Measurements from ENCODE around the gene PLPP7.

PLPP7 gene

DNA sequence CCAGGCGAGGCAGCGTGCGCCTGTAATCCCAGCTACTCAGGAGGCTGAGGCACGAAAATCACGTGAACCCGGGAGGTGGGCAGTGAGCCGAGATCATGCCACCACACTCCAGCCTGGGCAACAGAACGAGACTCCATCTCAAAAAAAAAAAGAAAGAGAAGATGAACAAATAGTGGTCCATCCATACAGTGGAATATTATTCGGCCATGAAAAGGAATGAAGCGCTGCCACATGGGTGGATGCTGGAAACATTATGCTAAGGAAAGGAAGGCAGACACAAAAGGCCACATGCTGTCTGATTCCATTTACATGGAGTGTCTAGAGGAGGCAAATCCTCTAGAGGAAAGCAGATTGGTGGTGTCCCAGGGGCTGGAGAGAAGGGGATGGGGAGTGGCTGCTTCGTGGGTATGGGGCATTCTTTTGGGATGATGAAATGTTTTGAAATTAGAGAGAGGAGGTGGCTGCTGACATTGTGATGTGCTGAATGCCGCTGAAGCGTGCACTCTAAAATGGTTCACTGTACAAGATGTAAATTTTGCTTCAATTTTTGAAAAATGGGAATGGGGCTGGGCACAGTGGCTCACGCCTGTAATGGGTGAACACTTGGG is 17.0 kb downstream of the PLPP7 start:
- Histone ChIP-seq H3K4me3 (IDR thresholded peaks at IDR 0.05; ENCODE audit: insufficient read depth, low read depth, low read length) (no peak overlapping the region), H3K36me3 (ENCODE audit: insufficient read depth) (no peaks in the 10 kb centered on the region), H3K27me3 (ENCODE audit: insufficient read depth, low read depth) (peaks cover 4% of the 10 kb centered on the region; the same call in 1 of the 2 replicates), H4K20me1 (ENCODE audit: insufficient read depth) (no peaks in the 10 kb centered on the region), H3K27ac (no peak overlapping the region), H3K9ac (no peak overlapping the region), H3K4me1 (ENCODE audit: low read depth, poor library complexity, severe bottlenecking) (no peaks in the 10 kb centered on the region), H2AFZ (ENCODE audit: low read depth) (no peak overlapping the region), H3K4me2 (no peak overlapping the region), H3K79me2 (ENCODE audit: insufficient read depth, low read depth) (no peaks in the 10 kb centered on the region)
- TF ChIP-seq CTCF (conservative IDR thresholded peaks at IDR 0.05; ENCODE audit: low read depth, low read length): no peak

DNA sequence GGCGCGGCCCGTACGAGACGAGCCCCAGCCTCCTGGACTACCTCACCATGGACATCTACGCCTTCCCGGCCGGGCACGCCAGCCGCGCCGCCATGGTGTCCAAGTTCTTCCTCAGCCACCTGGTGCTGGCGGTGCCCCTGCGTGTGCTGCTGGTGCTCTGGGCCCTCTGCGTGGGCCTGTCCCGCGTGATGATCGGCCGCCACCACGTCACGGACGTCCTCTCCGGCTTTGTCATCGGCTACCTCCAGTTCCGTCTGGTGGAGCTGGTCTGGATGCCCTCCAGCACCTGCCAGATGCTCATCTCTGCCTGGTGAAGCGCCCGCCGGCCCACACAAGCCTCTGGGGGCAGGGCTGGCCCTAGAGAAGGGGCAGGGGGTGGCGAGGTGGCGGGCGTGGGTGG is 18.5 kb downstream of the PLPP7 start:
- Histone ChIP-seq H3K27me3 (ENCODE audit: insufficient read depth, low read depth) (peaks cover 4% of the 10 kb centered on the region; the same call in 1 of the 2 replicates), H2AFZ (ENCODE audit: low read depth) (no peak overlapping the region), H3K4me1 (ENCODE audit: low read depth, poor library complexity, severe bottlenecking) (no peaks in the 10 kb centered on the region), H4K20me1 (ENCODE audit: insufficient read depth) (no peaks in the 10 kb centered on the region), H3K4me2 (no peak overlapping the region), H3K27ac (no peak overlapping the region), H3K4me3 (IDR thresholded peaks at IDR 0.05; ENCODE audit: insufficient read depth, low read depth, low read length) (no peak overlapping the region), H3K9ac (no peak overlapping the region), H3K36me3 (ENCODE audit: insufficient read depth) (no peaks in the 10 kb centered on the region), H3K79me2 (ENCODE audit: insufficient read depth, low read depth) (no peaks in the 10 kb centered on the region)
- no peak for TF ChIP-seq CTCF (conservative IDR thresholded peaks at IDR 0.05; ENCODE audit: low read depth, low read length)

DNA sequence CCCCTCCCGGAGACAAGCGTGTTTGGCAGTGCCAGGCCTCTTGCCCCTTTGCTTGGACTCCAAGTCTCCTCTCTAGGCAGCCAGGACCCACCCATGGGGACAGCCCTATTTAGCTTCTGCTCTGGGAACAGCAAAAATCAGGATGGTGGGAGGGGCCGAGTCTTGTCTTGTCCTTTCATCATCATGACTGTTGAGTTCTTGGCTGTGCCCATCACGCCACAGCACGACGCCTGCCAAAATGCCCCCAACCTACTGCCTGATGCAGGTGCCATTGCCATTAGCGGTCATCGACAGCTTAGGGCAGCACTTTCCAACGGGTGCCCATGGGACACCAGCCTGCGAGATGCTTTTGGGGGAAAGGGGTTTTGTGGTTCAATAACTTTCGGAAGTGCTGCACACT is 18.9 kb downstream of the PLPP7 start:
- Histone ChIP-seq H3K9ac (no peak overlapping the region), H3K4me2 (no peak overlapping the region)

GRCh38 chr9:131308906-131309529 is 19.5 kb downstream of the PLPP7 start:
- H3K9ac ChIP-seq: no peak overlapping the region
- H3K36me3 ChIP-seq (ENCODE audit: insufficient read depth): no peaks in the 10 kb centered on the region
- no peaks in the 10 kb centered on the region for H3K79me2 ChIP-seq (ENCODE audit: insufficient read depth, low read depth)
- no peak overlapping the region for H3K4me3 ChIP-seq (IDR thresholded peaks at IDR 0.05; ENCODE audit: insufficient read depth, low read depth, low read length)
- H4K20me1 ChIP-seq (ENCODE audit: insufficient read depth): no peaks in the 10 kb centered on the region
- no peaks in the 10 kb centered on the region for H3K4me1 ChIP-seq (ENCODE audit: low read depth, poor library complexity, severe bottlenecking)
- no peak overlapping the region for H3K4me2 ChIP-seq
- H3K27ac ChIP-seq: no peak overlapping the region
- H2AFZ ChIP-seq (ENCODE audit: low read depth): no peak overlapping the region
- TF ChIP-seq CTCF (conservative IDR thresholded peaks at IDR 0.05; ENCODE audit: low read depth, low read length): no peak
- H3K27me3 ChIP-seq (ENCODE audit: insufficient read depth, low read depth): peaks cover 4% of the 10 kb centered on the region; the same call in 1 of the 2 replicates

More for the DNA sequence above, 18.9 kb downstream of the PLPP7 start:
- H3K79me2 ChIP-seq (ENCODE audit: insufficient read depth, low read depth): no peaks in the 10 kb centered on the region
- H3K4me3 ChIP-seq (IDR thresholded peaks at IDR 0.05; ENCODE audit: insufficient read depth, low read depth, low read length): no peak overlapping the region
- H2AFZ ChIP-seq (ENCODE audit: low read depth): no peak overlapping the region
- no peak for TF ChIP-seq CTCF (conservative IDR thresholded peaks at IDR 0.05; ENCODE audit: low read depth, low read length)
- H3K4me1 ChIP-seq (ENCODE audit: low read depth, poor library complexity, severe bottlenecking): no peaks in the 10 kb centered on the region
- peaks cover 4% of the 10 kb centered on the region; the same call in 1 of the 2 replicates for H3K27me3 ChIP-seq (ENCODE audit: insufficient read depth, low read depth)
- no peak overlapping the region for H3K27ac ChIP-seq
- H3K36me3 ChIP-seq (ENCODE audit: insufficient read depth): no peaks in the 10 kb centered on the region
- H4K20me1 ChIP-seq (ENCODE audit: insufficient read depth): no peaks in the 10 kb centered on the region
